C4-2B (cell line): ENCODE data around the gene PRR5L.

Experiments used
- CTCF ChIP-seq: fragments of 450-650 bp; conservative IDR thresholded peaks from 2 replicates; pipeline ENCODE4 v1.5.1; 2017; ENCODE audit warnings: mild to moderate bottlenecking
- ZFX ChIP-seq: fragments of 450-650 bp; IDR thresholded peaks from 2 replicates; pipeline ENCODE4 v1.6.1; 2017

GRCh38 chr11:36372101-36372771 lies 76.1 kb downstream of the PRR5L start:
- TF ChIP-seq CTCF (no peak), ZFX (no peak)
